HepG2 (cell line): Measurements from ENCODE around the gene LIME1. TPM values are rescaled to one million over a fixed set of nuclear protein-coding genes. Genes with fewer than 3 reads are reported as not detected.

Experiments used
- ATAD3A ChIP-seq: sonication (generic); formaldehyde crosslinking; IDR thresholded peaks from 2 replicates; pipeline ENCODE4 v1.4.0; 2020; ENCODE audit warnings: missing genetic modification reagents
- DPF2 ChIP-seq: sonication (generic); formaldehyde crosslinking; IDR thresholded peaks from 2 replicates; pipeline ENCODE4 v1.4.0; 2020; ENCODE audit warnings: mild to moderate bottlenecking, low read depth, missing genetic modification reagents, borderline replicate concordance
- ELF1 ChIP-seq: sonication (generic); formaldehyde crosslinking; IDR thresholded peaks from 2 replicates; pipeline ENCODE4 v1.4.0; 2020; ENCODE audit warnings: missing genetic modification reagents
- NCOA2 ChIP-seq: sonication (generic); formaldehyde crosslinking; IDR thresholded peaks from 2 replicates; pipeline ENCODE4 v1.8.0; 2022; ENCODE audit warnings: inconsistent platforms
- NFYC ChIP-seq: IDR thresholded peaks from 2 replicates; pipeline ENCODE4 v1.6.1; 2016; ENCODE audit warnings: missing genetic modification reagents, missing compliant biosample characterization
- RORA ChIP-seq: sonication (generic); formaldehyde crosslinking; IDR thresholded peaks from 2 replicates; pipeline ENCODE4 v1.5.0; 2020; ENCODE audit warnings: mild to moderate bottlenecking, missing genetic modification reagents, moderate library complexity
- TBP ChIP-seq: sonication (generic); formaldehyde crosslinking; IDR thresholded peaks from 2 replicates; pipeline ENCODE4 v1.5.0; 2020; ENCODE audit warnings: missing genetic modification reagents
- ZNF33B ChIP-seq: sonication (generic); formaldehyde crosslinking; IDR thresholded peaks from 2 replicates; pipeline ENCODE4 v1.5.1; 2020; ENCODE audit warnings: mild to moderate bottlenecking, missing genetic modification reagents
- ZNF775 ChIP-seq: sonication (generic); formaldehyde crosslinking; IDR thresholded peaks from 2 replicates; pipeline ENCODE4 v1.4.0; 2020; ENCODE audit warnings: missing genetic modification reagents, mild to moderate bottlenecking, moderate library complexity, borderline replicate concordance
- ZNF883 ChIP-seq: sonication (generic); formaldehyde crosslinking; IDR thresholded peaks from 2 replicates; pipeline ENCODE4 v1.5.1; 2020; ENCODE audit warnings: mild to moderate bottlenecking, missing genetic modification reagents; ENCODE audit errors: not compliant biosample characterization
- polyA plus RNA-seq, 8 experiments: library from polyadenylated mRNA; depleted of rRNA in 3 of 8; stranded (reverse) in 7 of 8; unstranded in 1 of 8; fragments of >200 nt; fragmentation: Illumina TruSeq in 4 of 8; extraction: Trizol in 4 of 8; gene quantifications; 2 replicates each; pipeline versions ENCODE4 v1.2.1 to v1.2.3, GENCODE V29; 2011 to 2016; ENCODE audit warnings: low read depth in 4 of 8, missing spikeins in 1 of 8, mixed read lengths in 1 of 8; ENCODE audit not compliant: insufficient read depth in 1 of 8
- total RNA-seq, 5 experiments: library from RNA; depleted of rRNA; stranded (reverse); fragments of >200 nt; fragmentation: Illumina TruSeq; extraction: Trizol; gene quantifications; 2 replicates each; pipeline ENCODE4 v1.2.3, GENCODE V29; 2016; ENCODE audit warnings: low read depth in 1 of 5
- TF ChIP-seq, protein P1 (sequence below): IDR thresholded peaks from 2 replicates; pipeline ENCODE4 v1.6.1; 2012; ENCODE audit warnings: low read length, improper control_type of control experiment
- TF ChIP-seq, protein P2 (sequence below): IDR thresholded peaks from 2 replicates; pipeline ENCODE4 v1.6.1; 2012; ENCODE audit warnings: inconsistent platforms
- TF ChIP-seq, protein P3 (sequence below): sonication (generic); formaldehyde crosslinking; IDR thresholded peaks from 2 replicates; pipeline ENCODE4 v1.4.0; 2020; ENCODE audit warnings: mild to moderate bottlenecking, missing genetic modification reagents
- TF ChIP-seq, protein P4 (sequence below): sonication (generic); formaldehyde crosslinking; IDR thresholded peaks from 2 replicates; pipeline ENCODE4 v1.5.1; 2020; ENCODE audit warnings: mild to moderate bottlenecking, missing genetic modification reagents
- TF ChIP-seq, protein P5 (sequence below): sonication (generic); formaldehyde crosslinking; IDR thresholded peaks from 2 replicates; pipeline ENCODE4 v1.5.0; 2020; ENCODE audit warnings: mild to moderate bottlenecking, missing genetic modification reagents

LIME1 gene
- total and polyA plus RNA-seq, 2 of the 13 experiments (the other 11 are each of a cell fraction or from before 2014, with no cell fraction given), result 13.0 to 61.5 TPM

DNA sequence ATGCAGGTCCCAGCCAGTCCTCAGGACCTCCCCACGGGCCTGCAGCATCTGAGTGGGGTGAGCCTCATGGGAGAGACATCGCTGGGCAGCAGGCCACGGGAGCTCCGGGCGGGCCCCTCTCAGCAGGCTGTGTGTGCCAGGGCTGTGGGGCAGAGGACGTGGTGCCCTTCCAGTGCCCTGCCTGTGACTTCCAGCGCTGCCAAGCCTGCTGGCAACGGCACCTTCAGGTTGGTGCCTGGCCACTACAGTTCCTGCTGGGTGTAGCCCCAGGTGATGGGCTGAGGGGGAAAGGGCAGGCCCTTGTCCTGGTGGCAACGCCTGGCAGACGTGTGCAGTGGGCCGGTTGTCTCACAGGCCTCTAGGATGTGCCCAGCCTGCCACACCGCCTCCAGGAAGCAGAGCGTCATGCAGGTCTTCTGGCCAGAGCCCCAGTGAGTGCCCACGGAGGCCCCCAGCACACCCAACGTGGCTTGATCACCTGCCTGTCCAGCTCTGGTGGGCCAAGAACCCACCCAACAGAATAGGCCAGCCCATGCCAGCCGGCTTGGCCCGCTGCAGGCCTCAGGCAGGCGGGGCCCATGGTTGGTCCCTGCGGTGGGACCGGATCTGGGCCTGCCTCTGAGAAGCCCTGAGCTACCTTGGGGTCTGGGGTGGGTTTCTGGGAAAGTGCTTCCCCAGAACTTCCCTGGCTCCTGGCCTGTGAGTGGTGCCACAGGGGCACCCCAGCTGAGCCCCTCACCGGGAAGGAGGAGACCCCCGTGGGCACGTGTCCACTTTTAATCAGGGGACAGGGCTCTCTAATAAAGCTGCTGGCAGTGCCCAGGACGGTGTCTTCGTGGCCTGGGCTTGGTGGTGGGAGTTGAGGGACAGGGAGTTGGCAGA is 40.8 kb upstream of the LIME1 start (continued):
- TF ChIP-seq, protein P1, sequence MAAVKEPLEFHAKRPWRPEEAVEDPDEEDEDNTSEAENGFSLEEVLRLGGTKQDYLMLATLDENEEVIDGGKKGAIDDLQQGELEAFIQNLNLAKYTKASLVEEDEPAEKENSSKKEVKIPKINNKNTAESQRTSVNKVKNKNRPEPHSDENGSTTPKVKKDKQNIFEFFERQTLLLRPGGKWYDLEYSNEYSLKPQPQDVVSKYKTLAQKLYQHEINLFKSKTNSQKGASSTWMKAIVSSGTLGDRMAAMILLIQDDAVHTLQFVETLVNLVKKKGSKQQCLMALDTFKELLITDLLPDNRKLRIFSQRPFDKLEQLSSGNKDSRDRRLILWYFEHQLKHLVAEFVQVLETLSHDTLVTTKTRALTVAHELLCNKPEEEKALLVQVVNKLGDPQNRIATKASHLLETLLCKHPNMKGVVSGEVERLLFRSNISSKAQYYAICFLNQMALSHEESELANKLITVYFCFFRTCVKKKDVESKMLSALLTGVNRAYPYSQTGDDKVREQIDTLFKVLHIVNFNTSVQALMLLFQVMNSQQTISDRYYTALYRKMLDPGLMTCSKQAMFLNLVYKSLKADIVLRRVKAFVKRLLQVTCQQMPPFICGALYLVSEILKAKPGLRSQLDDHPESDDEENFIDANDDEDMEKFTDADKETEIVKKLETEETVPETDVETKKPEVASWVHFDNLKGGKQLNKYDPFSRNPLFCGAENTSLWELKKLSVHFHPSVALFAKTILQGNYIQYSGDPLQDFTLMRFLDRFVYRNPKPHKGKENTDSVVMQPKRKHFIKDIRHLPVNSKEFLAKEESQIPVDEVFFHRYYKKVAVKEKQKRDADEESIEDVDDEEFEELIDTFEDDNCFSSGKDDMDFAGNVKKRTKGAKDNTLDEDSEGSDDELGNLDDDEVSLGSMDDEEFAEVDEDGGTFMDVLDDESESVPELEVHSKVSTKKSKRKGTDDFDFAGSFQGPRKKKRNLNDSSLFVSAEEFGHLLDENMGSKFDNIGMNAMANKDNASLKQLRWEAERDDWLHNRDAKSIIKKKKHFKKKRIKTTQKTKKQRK, result no peak
- TF ChIP-seq DPF2 (CRISPR knock-in tag) (no peak), TBP (CRISPR knock-in tag) (no peak), ELF1 (CRISPR knock-in tag) (no peak), ZNF775 (CRISPR knock-in tag) (no peak), NFYC (no peak), ZNF33B (CRISPR knock-in tag) (no peak), RORA (no peak), ATAD3A (CRISPR knock-in tag) (no peak), NCOA2 (CRISPR knock-in tag) (no peak), ZNF883 (CRISPR knock-in tag) (no peak)
- TF ChIP-seq, protein P2, sequence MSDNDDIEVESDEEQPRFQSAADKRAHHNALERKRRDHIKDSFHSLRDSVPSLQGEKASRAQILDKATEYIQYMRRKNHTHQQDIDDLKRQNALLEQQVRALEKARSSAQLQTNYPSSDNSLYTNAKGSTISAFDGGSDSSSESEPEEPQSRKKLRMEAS, result no peak
- TF ChIP-seq, protein P3, sequence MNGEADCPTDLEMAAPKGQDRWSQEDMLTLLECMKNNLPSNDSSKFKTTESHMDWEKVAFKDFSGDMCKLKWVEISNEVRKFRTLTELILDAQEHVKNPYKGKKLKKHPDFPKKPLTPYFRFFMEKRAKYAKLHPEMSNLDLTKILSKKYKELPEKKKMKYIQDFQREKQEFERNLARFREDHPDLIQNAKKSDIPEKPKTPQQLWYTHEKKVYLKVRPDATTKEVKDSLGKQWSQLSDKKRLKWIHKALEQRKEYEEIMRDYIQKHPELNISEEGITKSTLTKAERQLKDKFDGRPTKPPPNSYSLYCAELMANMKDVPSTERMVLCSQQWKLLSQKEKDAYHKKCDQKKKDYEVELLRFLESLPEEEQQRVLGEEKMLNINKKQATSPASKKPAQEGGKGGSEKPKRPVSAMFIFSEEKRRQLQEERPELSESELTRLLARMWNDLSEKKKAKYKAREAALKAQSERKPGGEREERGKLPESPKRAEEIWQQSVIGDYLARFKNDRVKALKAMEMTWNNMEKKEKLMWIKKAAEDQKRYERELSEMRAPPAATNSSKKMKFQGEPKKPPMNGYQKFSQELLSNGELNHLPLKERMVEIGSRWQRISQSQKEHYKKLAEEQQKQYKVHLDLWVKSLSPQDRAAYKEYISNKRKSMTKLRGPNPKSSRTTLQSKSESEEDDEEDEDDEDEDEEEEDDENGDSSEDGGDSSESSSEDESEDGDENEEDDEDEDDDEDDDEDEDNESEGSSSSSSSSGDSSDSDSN (CRISPR knock-in tag), result no peak
- TF ChIP-seq, protein P4, sequence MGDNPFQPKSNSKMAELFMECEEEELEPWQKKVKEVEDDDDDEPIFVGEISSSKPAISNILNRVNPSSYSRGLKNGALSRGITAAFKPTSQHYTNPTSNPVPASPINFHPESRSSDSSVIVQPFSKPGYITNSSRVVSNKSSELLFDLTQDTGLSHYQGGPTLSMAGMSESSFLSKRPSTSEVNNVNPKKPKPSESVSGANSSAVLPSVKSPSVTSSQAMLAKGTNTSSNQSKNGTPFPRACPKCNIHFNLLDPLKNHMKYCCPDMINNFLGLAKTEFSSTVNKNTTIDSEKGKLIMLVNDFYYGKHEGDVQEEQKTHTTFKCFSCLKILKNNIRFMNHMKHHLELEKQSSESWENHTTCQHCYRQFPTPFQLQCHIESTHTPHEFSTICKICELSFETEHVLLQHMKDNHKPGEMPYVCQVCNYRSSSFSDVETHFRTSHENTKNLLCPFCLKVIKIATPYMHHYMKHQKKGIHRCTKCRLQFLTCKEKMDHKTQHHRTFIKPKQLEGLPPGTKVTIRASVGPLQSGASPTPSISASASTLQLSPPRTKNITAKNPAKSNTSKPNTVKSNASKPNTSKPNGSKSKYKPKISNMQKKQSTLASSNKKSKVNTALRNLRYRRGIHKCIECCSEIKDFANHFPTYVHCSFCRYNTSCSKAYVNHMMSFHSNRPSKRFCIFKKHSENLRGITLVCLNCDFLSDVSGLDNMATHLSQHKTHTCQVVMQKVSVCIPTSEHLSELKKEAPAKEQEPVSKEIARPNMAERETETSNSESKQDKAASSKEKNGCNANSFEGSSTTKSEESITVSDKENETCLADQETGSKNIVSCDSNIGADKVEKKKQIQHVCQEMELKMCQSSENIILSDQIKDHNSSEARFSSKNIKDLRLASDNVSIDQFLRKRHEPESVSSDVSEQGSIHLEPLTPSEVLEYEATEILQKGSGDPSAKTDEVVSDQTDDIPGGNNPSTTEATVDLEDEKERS, result no peak
- TF ChIP-seq, protein P5, sequence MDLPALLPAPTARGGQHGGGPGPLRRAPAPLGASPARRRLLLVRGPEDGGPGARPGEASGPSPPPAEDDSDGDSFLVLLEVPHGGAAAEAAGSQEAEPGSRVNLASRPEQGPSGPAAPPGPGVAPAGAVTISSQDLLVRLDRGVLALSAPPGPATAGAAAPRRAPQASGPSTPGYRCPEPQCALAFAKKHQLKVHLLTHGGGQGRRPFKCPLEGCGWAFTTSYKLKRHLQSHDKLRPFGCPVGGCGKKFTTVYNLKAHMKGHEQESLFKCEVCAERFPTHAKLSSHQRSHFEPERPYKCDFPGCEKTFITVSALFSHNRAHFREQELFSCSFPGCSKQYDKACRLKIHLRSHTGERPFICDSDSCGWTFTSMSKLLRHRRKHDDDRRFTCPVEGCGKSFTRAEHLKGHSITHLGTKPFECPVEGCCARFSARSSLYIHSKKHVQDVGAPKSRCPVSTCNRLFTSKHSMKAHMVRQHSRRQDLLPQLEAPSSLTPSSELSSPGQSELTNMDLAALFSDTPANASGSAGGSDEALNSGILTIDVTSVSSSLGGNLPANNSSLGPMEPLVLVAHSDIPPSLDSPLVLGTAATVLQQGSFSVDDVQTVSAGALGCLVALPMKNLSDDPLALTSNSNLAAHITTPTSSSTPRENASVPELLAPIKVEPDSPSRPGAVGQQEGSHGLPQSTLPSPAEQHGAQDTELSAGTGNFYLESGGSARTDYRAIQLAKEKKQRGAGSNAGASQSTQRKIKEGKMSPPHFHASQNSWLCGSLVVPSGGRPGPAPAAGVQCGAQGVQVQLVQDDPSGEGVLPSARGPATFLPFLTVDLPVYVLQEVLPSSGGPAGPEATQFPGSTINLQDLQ, result no peak; the same call in 1 of the 2 replicates
